ENCODE data around the gene C6orf163.
A peak's percentile ranks its signal among the peaks of the same experiment; 100 is the strongest.

The C6orf163 gene

DNA sequence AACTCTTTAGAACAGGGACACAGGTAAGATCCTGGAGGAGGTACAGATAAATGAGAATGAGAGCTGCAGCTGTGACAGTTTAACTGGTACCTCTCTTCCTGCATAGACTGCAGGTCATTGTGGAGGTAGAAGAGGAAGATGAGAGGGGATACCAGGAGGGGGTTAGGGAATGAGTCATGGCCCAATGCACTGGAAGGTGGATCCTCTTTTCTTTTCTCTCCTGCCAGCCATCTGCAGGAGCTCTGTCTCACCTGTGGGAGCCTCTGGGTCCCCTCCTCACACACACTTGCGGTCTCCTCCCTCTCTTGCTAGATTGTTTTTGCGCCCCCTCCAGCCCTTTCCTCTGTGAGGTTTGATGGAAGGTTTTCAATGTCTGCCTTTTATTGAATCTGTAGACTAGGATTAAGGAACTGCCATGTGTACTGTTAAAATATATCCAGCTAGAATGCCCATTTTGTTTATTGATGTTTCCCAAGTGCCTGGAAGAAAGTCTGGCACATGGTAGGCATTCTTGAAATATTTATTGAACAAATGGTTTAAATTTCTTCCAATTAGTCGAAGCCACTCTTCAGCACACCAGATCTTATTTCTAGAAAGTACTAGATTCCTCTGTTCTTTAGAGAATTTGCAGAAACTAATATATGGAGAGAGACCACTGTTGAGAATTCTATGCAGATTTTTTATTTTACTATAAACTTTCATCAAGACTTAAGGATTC is 13.0 kb downstream of the C6orf163 start:
- no peak for DNase-seq (ENCODE audit: low spot score)

DNA sequence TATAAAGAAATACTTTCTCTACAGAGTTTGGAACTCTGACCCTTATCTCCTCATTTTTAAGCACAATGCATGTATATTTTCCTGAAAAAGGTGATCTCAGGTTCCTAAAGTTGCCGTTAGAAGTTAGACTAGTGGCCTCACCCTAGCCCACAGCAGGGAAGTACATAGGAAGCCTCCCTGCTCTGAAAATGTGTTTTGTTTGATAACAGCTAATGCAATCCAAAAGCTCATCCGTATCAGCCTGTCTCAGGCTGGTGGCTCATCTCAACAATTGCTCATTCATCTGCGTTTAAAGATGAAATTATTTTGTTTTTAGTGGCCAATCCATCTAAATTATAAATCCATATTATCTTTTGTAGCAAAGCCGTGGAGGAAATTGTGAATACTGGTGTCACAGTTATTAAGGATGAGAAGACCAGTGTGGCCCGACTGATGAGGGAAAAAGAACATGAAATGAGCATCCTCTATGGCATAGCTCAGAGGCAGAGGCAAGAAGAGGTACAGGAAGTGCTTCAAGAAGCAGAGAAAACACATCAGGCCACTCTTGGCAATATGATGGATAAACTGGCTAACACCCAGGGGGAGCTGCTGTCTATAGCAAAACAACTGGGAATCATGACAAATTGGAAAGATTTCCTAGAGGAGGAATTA is 20.1 kb downstream of the C6orf163 start:
- DNase-seq (ENCODE audit: low spot score), result peak; percentile 5

DNA sequence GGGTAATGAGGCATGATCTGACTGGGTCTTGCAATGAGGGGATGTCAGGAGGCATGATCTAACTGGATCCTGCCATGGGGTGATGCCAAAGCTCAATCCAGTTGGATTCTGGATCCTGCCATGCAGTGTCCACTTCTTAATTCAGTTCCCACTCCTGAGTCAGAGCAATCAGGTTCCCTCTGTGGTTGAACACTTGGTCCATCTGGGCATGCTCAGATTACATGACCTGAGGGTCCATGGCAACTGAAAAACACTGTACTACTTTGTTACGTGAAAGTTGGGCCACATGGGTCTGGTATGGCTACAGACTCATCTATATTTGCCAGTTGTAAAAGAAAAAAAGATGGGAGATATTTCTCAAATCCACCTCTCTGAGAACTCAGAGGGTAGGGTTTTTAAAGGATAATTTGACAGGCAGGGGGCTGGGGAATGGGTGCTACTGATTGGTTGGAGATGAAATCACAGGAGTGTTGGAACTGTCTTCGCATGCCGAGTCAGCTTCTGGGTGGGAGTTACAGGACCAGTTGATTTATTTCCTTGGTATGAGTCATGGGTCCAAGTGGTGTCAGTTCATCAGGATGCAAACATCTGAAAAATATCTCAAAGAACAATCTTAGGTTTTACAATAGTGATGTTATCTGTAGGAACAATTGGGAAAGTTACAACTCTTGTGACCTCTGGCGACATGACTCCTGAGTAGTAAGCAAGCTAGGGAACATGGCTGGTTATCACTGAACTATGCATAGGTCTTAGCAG is 21.6 kb downstream of the C6orf163 start:
- DNase-seq (ENCODE audit: low spot score), result no peak

DNA sequence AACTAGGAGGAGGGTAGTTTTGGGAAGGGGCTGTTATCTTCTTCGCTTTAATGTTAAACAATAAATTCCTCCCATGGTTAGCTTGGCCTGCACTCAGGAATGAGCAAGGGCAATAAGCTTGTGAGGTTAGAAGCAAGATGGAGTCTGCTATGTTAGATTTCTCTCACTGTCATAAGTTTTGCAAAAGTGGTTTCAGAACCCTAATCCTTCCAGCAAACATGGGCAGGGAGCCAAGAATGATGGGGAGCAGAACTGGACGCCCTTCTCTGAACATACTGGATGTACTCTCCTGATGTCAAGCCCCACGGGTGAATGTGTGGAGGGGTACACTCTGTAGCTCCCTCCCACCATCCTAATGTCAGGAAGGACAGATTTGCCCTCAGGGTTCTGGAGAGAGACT is 22.3 kb downstream of the C6orf163 start:
- no peak for DNase-seq (ENCODE audit: low spot score)

- no peak for DNase-seq (ENCODE audit: low spot score)
These were observed 28.8 kb downstream of the C6orf163 start for GRCh38 chr6:87373377-87373776.

DNA sequence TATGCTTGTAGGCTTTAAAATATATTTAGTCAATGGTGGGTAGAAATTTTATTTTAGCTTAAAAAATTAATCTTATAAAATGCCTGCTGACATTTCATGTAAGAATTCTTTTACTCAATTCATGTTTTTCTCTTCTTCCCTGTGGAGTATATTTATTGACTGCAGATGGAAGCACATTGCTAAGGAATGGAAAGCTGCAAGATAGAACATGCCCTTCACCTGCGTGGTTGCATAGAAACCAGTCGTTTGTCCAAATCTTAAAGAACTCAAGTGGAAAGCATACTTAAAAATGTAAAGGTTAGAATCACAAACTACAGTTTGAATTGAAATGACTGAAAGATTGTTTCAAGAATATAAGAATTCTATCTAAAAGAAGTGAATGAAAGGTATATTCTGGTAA is 30.7 kb downstream of the C6orf163 start:
- no peak for DNase-seq (ENCODE audit: low spot score)

- no peak for DNase-seq (ENCODE audit: low spot score)
These were observed 32.0 kb downstream of the C6orf163 start for GRCh38 chr6:87376643-87377042.

- no peak for DNase-seq (ENCODE audit: low spot score)
These were observed 34.3 kb downstream of the C6orf163 start for GRCh38 chr6:87378947-87379346.

GRCh38 chr6:87382861-87383260 is 38.2 kb downstream of the C6orf163 start:
- no peak for DNase-seq (ENCODE audit: low spot score)

DNA sequence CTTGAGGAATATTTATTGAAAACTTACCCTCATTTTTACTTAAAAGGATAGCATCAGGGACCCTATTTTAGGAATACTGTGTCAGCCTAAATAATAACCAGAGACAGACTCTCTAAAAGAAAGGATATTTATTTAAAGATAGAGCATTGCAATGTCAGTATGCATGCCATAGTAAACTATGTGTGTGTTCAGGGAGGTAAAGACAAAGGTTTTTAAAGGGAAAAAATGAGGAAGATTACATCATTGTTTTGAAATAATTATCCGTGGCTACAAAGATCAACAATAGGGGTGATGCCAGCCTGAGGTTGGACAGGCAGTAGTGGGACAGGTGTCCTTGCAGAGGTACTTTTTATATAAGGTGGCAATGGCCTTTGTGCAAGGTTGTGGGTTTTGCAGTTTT is 39.4 kb downstream of the C6orf163 start:
- no peak for DNase-seq (ENCODE audit: low spot score)

- DNase-seq (ENCODE audit: low spot score), result no peak
These were observed 39.8 kb downstream of the C6orf163 start for GRCh38 chr6:87384449-87384848.

GRCh38 chr6:87391334-87391733 is 46.7 kb downstream of the C6orf163 start:
- DNase-seq (ENCODE audit: low spot score), result peak; percentile 32

- peak; percentile 71 for DNase-seq (ENCODE audit: low spot score)
These were observed 48.5 kb downstream of the C6orf163 start for GRCh38 chr6:87393026-87393622.

GRCh38 chr6:87395431-87395830 is 50.8 kb downstream of the C6orf163 start:
- DNase-seq (ENCODE audit: low spot score), result no peak

DNA sequence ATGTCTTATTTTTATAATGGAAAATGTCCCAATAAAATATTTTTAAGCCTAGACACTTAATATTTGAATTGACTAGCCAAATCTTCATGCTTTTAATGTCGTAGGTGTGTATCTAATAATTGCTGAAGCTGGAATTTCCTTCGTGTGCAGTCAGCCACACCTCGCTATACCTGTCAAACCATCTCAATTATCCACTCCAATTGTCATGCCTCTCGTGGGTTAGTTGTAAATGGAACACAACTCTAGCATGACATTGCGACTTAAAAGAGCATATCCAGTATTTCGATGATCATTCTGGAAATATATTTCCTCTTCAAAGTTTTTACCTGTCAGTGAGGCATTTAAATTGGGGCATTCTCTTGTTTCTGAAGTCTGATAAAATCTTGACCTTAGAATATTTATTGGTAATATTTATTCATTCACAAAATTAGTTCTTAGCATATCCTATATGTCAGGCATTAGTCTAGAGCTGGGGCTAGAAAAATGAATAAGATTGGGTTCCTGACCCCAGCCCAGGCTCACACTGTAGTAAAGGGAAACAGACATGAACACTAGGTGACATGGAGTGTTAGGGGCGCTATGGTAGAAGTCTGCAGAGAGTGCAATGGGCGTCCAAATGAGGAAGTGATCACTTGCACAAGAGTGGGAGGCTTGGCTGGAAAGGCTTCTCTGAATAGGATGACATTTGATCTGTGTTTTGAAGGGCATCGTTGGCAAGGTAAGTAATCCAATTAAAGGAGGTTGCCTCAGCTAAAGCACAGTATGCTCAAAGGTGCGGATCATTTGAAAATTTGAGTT is 52.2 kb downstream of the C6orf163 start:
- peak; percentile 19 for DNase-seq (ENCODE audit: low spot score)

DNA sequence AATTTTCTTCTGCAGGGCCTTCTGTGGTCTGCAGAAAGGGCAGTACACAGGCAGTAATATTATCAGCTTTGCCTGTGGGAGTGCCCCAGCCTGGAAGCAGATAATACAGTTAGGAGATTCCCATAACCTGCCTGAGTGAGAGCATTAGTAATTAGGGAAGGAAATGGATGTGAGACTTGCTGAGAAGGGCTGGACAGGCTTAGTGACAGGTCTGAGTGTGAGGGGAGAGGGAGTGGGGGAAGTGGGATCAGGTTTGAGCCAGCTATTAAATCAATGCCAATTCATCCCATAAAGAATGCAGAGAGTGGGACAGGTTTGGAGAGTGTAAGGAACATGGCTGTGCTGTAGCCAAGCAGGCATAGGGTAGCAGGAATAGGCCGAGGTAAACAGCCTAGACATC is 53.0 kb downstream of the C6orf163 start:
- no peak for DNase-seq (ENCODE audit: low spot score)

- DNase-seq (ENCODE audit: low spot score), result no peak
These were observed 57.2 kb downstream of the C6orf163 start for GRCh38 chr6:87401832-87402231.

DNA sequence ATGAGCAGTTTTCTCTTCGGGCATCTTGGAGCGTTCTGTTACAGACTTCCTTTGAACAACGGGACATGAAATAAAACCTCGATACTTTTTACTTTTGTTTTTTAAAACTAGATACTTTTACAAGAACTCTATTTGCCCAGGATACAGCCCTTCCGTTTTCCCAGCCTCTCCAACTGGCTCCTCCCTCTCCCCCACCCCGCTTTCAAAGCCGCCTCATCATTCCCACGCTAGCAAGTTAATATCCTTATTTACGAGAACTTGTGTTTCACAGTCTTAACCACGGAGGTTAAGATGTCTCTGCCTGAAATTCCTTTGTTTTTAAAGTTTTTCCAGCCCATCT is 62.9 kb downstream of the C6orf163 start:
- peak; percentile 55 for DNase-seq (ENCODE audit: low spot score)

DNA sequence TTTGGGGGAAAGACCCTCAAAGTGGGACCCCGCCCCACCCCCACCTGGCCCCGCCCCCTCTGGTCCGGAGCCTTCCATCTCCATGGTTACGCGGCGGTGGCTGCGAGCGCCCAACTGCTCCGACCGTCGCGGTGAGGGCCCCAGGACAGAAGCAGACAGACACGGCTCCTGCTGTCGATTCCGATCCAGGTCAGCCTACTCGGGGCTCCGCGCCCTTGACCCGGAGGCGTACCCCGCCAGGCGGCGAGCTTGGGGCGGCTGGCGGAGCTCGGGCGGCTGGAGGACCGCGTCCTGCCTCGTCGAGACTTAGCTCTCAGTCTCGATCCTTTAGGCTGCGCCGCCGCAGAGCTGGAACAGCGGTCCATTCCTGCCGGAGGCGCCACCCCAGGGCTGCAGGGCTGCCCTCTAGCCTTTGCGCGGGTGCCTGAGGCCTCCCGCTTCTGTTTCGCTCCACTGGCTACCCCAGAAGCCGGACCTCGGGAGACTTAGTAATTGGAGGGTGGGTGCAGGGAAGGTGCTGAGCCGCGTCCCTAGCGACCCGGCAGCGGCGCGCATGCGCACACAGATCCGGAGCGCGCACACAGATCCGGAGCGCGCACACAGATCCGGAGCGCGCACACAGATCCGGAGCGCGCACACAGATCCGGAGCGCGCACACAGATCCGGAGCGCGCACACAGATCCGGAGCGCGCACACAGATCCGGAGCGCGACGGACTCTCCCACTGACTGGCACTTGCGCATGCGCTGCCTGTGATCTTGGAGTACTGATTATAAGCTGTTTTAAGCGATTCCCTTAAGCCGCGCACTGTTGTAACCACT is 63.5 kb downstream of the C6orf163 start, which contains the start of gene CFAP206:
Gene CFAP206 (plus strand): TSS at position 72 of the 820 bp plus-strand sequence. CDS start 1,868 bp downstream, outside the sequence.
- peak; percentile 91 for DNase-seq (ENCODE audit: low spot score)

DNA sequence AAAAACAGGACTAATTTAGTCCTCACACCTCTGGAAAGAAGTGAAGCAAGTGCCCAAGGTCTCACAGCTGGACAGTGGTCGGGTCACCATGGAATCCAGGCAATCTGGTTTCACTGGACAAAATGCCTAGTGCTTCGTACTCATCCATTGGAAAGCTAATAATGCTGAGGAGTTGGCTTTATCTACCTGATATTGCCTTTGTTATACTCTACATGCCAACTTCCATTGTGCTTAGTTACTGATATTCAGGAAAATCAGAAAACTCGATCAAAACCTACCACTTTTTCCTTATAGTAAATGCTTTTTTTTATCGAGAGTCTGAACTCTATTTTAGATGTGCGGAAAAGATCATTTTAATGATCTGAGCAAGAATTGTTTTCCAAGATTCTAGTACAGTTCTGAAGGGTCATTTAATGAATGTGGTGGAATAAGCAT is 64.1 kb downstream of the C6orf163 start:
- DNase-seq (ENCODE audit: low spot score), result no peak

All from pons (tissue), 1 donor.